K562 (cell line): ENCODE measurements around the gene AHCY. TPM values are rescaled to one million over a fixed set of nuclear protein-coding genes. Genes with fewer than 3 reads are reported as not detected.

Experiments used
- ATAC-seq: fragments of 200-7000 bp; cut with Tn5 transposase; 3 replicates; pipeline ENCODE4 v1.9.1; 2020; ENCODE audit warnings: moderate library complexity
- BruUV-seq: library from RNA; stranded (reverse); fragments of 400-500 nt; replicated peaks from 2 replicates; lab custom pipeline; 2021; lab: Mats Ljungman, UMichigan
- CTCF ChIA-PET: fragments of 300-600 bp; formaldehyde crosslinking; extraction: SDS; loops from one replicate; lab custom pipeline; 2021; ENCODE audit warnings: low intra/inter-chr PET ratio; lab: Yijun Ruan, JAX
- POLR2A ChIA-PET: fragments of 300-600, 350-650 bp; sonication (Branson Sonifier 250); formaldehyde crosslinking; extraction: SDS; loops from one replicate; lab custom pipeline; 2021; ENCODE audit warnings: antibody characterized with exemption, inconsistent platforms; lab: Yijun Ruan, JAX
- DNase-seq, 4 experiments: peaks; one replicate each; pipeline versions ENCODE4 v3.0.0 to v3.0.0-alpha.2; 2011 to 2018; ENCODE audit warnings: low spot score in 3 of 4, mixed read lengths in 3 of 4; ENCODE audit errors: extremely low read depth in 1 of 4
- FAIRE-seq: peaks from 2 replicates; lab custom pipeline; 2011; peaks lifted over from hg19 to GRCh38; lab: Jason Lieb, UNC
- H2AFZ ChIP-seq: 2 replicates; pipeline ENCODE4 v1.6.0; 2011; ENCODE audit warnings: low read depth, low read length, control low read depth, inconsistent platforms
- H3K27ac ChIP-seq: fragments of 200-600 bp; 3 replicates; pipeline ENCODE4 v1.8.0; 2011; ENCODE audit warnings: low read depth, mild to moderate bottlenecking, control low read depth, inconsistent platforms, low read length, moderate library complexity, mixed read lengths; ENCODE audit errors: extremely low read depth
- H3K27me3 ChIP-seq, 2 experiments: fragments of 300-600 bp in 1 of 2; 2 replicates in 1 of 2; 3 replicates in 1 of 2; pipeline versions ENCODE4 v1.6.0 to v1.8.0; 2011; ENCODE audit warnings: inconsistent platforms in 2 of 2, low read length in 2 of 2, mild to moderate bottlenecking in 1 of 2, mixed read lengths in 1 of 2, moderate library complexity in 1 of 2; ENCODE audit not compliant: control insufficient read depth in 2 of 2, insufficient read depth in 2 of 2
- H3K36me3 ChIP-seq: fragments of 300-600 bp; 3 replicates; pipeline ENCODE4 v1.8.0; 2011; ENCODE audit warnings: mild to moderate bottlenecking, low read length, inconsistent platforms; ENCODE audit not compliant: control insufficient read depth, insufficient read depth
- H3K4me1 ChIP-seq, 2 experiments: fragments of 200-600 bp in 1 of 2; replicated peaks in 1 of 2; 2 replicates in 1 of 2; 3 replicates in 1 of 2; pipeline versions ENCODE4 v1.5.1 to v1.8.0; 2011; ENCODE audit warnings: inconsistent platforms in 2 of 2, low read length in 2 of 2, mild to moderate bottlenecking in 1 of 2, mixed read lengths in 1 of 2, moderate library complexity in 1 of 2; ENCODE audit not compliant: control insufficient read depth in 2 of 2, insufficient read depth in 2 of 2
- H3K4me2 ChIP-seq: 2 replicates; pipeline ENCODE4 v1.6.1; 2011; ENCODE audit warnings: low read length, control low read depth, inconsistent platforms, mixed read lengths; ENCODE audit not compliant: insufficient read depth
- H3K4me3 ChIP-seq: fragments of 200-600 bp; sonication (generic), shearing (Covaris generic); 2 replicates; pipeline ENCODE4 v1.5.1; 2016; ENCODE audit warnings: control low read depth, inconsistent platforms
- H3K79me2 ChIP-seq: fragments of 200-600 bp; 3 replicates; pipeline ENCODE4 v1.8.0; 2011; ENCODE audit warnings: low read length, inconsistent platforms; ENCODE audit not compliant: control insufficient read depth, insufficient read depth
- H3K9ac ChIP-seq, 2 experiments: 2 replicates each; pipeline versions ENCODE4 v1.6.0 to v1.6.1; 2011; ENCODE audit warnings: low read depth in 2 of 2, low read length in 2 of 2, control low read depth in 1 of 2, inconsistent platforms in 1 of 2, mild to moderate bottlenecking in 1 of 2, mixed read lengths in 1 of 2; ENCODE audit not compliant: insufficient read depth in 1 of 2
- H3K9me1 ChIP-seq: one replicate; pipeline ENCODE4 v1.6.0; 2011; ENCODE audit warnings: inconsistent platforms, mild to moderate bottlenecking, low read length, moderate library complexity; ENCODE audit not compliant: control insufficient read depth, insufficient read depth
- H3K9me3 ChIP-seq: replicated peaks from 2 replicates; pipeline ENCODE4 v1.5.1; 2011; ENCODE audit warnings: low read depth, low read length, inconsistent platforms; ENCODE audit not compliant: control insufficient read depth, insufficient read depth
- H4K20me1 ChIP-seq: replicated peaks from 2 replicates; pipeline ENCODE4 v1.6.1; 2011; ENCODE audit warnings: low read length, inconsistent platforms, mixed read lengths; ENCODE audit not compliant: control insufficient read depth, insufficient read depth
- POLR2G ChIP-seq: fragments of 200-400 bp; formaldehyde crosslinking; IDR thresholded peaks from 2 replicates; pipeline ENCODE4 v1.6.1; 2017; ENCODE audit warnings: low read depth, mild to moderate bottlenecking, antibody characterized with exemption, low read length, moderate library complexity
- SMARCE1 ChIP-seq: fragments of 450-650 bp; IDR thresholded peaks from 2 replicates; pipeline ENCODE4 v1.7.1; 2016; ENCODE audit warnings: mild to moderate bottlenecking
- SNRNP70 ChIP-seq: fragments of 200-400 bp; formaldehyde crosslinking; optimal IDR thresholded peaks from 2 replicates; pipeline ENCODE3; 2017; ENCODE audit warnings: low read depth, low read length
- ZNF140 ChIP-seq: fragments of 250-450 bp; sonication (Bioruptor Pico); IDR thresholded peaks from 2 replicates; pipeline ENCODE4 v1.8.0; 2021; ENCODE audit warnings: moderate library complexity, mild to moderate bottlenecking, inconsistent platforms
- ZNF512 ChIP-seq: IDR thresholded peaks from 2 replicates; pipeline ENCODE4 v1.6.1; 2016; ENCODE audit warnings: missing genetic modification characterization, missing compliant biosample characterization
- ZNF551 ChIP-seq: fragments of 250-450 bp; sonication (Bioruptor Pico); IDR thresholded peaks from 2 replicates; pipeline ENCODE4 v1.5.0; 2021; ENCODE audit warnings: mild to moderate bottlenecking, moderate library complexity
- ZNF668 ChIP-seq: fragments of 250-450 bp; sonication (Bioruptor Pico); IDR thresholded peaks from 2 replicates; pipeline ENCODE4 v1.8.0; 2022; ENCODE audit warnings: mild to moderate bottlenecking, inconsistent platforms
- WGBS: fragments of 100-300 bp; shearing (Covaris generic); methylation state at CpG from one replicate; pipeline ENCODE4 v1.1.6; 2016; ENCODE audit warnings: low coverage, mixed read lengths; ENCODE audit not compliant: insufficient coverage; ENCODE audit errors: missing lambda C conversion rate; 5-methylcytosine and 5-hydroxymethylcytosine counted together
- in situ Hi-C: fragments of 300-500 bp; cut with MboI; formaldehyde crosslinking; loops from 4 replicates; pipeline ENCODE4 v1.15.0; 2018; ENCODE audit warnings: inconsistent platforms, mixed read lengths
- intact Hi-C: fragments of 100-400 bp; cut with micrococcal nuclease; formaldehyde crosslinking; loops from 2 replicates; pipeline ENCODE4 v1.14.2; 2022
- polyA plus RNA-seq, 8 experiments: library from polyadenylated mRNA; depleted of rRNA in 4 of 8; stranded (reverse) in 5 of 8; unstranded in 3 of 8; fragments of >200 nt; fragmentation: Nextera tagmentation in 2 of 8; fragmentation: Illumina TruSeq in 1 of 8; extraction: Ambion mirVana in 2 of 8; extraction: Trizol in 1 of 8; gene quantifications; 2 replicates each; pipeline versions ENCODE4 v1.2.1 to v1.2.3, GENCODE V29; 2011 to 2014; ENCODE audit warnings: inconsistent platforms in 1 of 8, missing spikeins in 1 of 8
- total RNA-seq, 7 experiments: library from RNA; depleted of rRNA in 6 of 7; stranded (reverse); fragments of >200 nt in 6 of 7; fragmentation: Illumina TruSeq in 2 of 7; extraction: Trizol in 2 of 7; gene quantifications; 2 replicates each; pipeline versions ENCODE4 v1.2.1 to v1.2.3, GENCODE V29; 2011 to 2021; ENCODE audit warnings: low replicate concordance in 1 of 7
- TF ChIP-seq, protein P1 (sequence below): fragments of 450-650 bp; IDR thresholded peaks from one replicate; pipeline ENCODE4 v1.6.1; 2018; ENCODE audit warnings: mild to moderate bottlenecking, moderate library complexity; ENCODE audit not compliant: partially characterized antibody
- TF ChIP-seq, protein P2 (sequence below): fragments of 250-450 bp; sonication (Bioruptor Pico); IDR thresholded peaks from 2 replicates; pipeline ENCODE4 v1.4.0; 2020
- TF ChIP-seq, protein P3 (sequence below): IDR thresholded peaks from 3 replicates; pipeline ENCODE4 v1.6.1; 2011; ENCODE audit warnings: borderline replicate concordance, mild to moderate bottlenecking; ENCODE audit not compliant: insufficient read length, insufficient read depth
- TF ChIP-seq, protein P4 (sequence below): fragments of 450-650 bp; IDR thresholded peaks from 2 replicates; pipeline ENCODE4 v1.6.1; 2017; ENCODE audit warnings: antibody characterized with exemption

AHCY gene
- total and polyA plus RNA-seq, 9 of the 15 experiments (the other 6 are each of a cell fraction or from before 2014, with no cell fraction given): 82.5 to 269 (median 190) TPM

GRCh38 chr20:34246126-34246626, 57.0 kb downstream of the AHCY start:
- no peak for ATAC-seq
- Histone ChIP-seq H3K27me3 (no peaks in the 10 kb centered on the region), H3K4me3 (no peak overlapping the region), H3K9ac (no peak overlapping the region), H3K27ac (no peak overlapping the region), H3K36me3 (no peaks in the 10 kb centered on the region), H3K79me2 (no peaks in the 10 kb centered on the region), H3K4me1 (peaks cover 6 to 12% of the 10 kb centered on the region in 2 experiments; a peak in 3 of 5 replicates), H4K20me1 (no peaks in the 10 kb centered on the region), H3K9me1 (no peaks in the 10 kb centered on the region), H2AFZ (no peak overlapping the region), H3K4me2 (no peak overlapping the region), H3K9me3 (no peaks in the 10 kb centered on the region)
- WGBS: 51% methylated on average over 2 of the region's 2 CpGs
- DNase-seq: no peak
- POLR2A ChIA-PET: no interaction called here
- CTCF ChIA-PET: no interaction called here
- FAIRE-seq: no peak
- intact Hi-C loops: no loop called here
- in situ Hi-C loops: no loop called here
- no TSS peak for BruUV-seq
- TF ChIP-seq ZNF668 (CRISPR knock-in tag) (no peak), ZNF140 (CRISPR knock-in tag) (no peak), ZNF512 (tag) (no peak), POLR2G (no peak), SMARCE1 (no peak), ZNF551 (CRISPR knock-in tag) (no peak), SNRNP70 (no peak)
- TF ChIP-seq, protein P1, sequence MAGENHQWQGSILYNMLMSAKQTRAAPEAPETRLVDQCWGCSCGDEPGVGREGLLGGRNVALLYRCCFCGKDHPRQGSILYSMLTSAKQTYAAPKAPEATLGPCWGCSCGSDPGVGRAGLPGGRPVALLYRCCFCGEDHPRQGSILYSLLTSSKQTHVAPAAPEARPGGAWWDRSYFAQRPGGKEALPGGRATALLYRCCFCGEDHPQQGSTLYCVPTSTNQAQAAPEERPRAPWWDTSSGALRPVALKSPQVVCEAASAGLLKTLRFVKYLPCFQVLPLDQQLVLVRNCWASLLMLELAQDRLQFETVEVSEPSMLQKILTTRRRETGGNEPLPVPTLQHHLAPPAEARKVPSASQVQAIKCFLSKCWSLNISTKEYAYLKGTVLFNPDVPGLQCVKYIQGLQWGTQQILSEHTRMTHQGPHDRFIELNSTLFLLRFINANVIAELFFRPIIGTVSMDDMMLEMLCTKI: no peak
- TF ChIP-seq, protein P2, sequence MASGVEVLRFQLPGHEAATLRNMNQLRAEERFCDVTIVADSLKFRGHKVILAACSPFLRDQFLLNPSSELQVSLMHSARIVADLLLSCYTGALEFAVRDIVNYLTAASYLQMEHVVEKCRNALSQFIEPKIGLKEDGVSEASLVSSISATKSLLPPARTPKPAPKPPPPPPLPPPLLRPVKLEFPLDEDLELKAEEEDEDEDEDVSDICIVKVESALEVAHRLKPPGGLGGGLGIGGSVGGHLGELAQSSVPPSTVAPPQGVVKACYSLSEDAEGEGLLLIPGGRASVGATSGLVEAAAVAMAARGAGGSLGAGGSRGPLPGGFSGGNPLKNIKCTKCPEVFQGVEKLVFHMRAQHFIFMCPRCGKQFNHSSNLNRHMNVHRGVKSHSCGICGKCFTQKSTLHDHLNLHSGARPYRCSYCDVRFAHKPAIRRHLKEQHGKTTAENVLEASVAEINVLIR (CRISPR knock-in tag): no peak
- TF ChIP-seq, protein P3, sequence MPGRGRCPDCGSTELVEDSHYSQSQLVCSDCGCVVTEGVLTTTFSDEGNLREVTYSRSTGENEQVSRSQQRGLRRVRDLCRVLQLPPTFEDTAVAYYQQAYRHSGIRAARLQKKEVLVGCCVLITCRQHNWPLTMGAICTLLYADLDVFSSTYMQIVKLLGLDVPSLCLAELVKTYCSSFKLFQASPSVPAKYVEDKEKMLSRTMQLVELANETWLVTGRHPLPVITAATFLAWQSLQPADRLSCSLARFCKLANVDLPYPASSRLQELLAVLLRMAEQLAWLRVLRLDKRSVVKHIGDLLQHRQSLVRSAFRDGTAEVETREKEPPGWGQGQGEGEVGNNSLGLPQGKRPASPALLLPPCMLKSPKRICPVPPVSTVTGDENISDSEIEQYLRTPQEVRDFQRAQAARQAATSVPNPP: no peak
- TF ChIP-seq, protein P4, sequence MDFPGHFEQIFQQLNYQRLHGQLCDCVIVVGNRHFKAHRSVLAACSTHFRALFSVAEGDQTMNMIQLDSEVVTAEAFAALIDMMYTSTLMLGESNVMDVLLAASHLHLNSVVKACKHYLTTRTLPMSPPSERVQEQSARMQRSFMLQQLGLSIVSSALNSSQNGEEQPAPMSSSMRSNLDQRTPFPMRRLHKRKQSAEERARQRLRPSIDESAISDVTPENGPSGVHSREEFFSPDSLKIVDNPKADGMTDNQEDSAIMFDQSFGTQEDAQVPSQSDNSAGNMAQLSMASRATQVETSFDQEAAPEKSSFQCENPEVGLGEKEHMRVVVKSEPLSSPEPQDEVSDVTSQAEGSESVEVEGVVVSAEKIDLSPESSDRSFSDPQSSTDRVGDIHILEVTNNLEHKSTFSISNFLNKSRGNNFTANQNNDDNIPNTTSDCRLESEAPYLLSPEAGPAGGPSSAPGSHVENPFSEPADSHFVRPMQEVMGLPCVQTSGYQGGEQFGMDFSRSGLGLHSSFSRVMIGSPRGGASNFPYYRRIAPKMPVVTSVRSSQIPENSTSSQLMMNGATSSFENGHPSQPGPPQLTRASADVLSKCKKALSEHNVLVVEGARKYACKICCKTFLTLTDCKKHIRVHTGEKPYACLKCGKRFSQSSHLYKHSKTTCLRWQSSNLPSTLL: no peak
